VCaP (cell line): ENCODE measurements around the gene RNF150.

Experiments used
- H3K27ac ChIP-seq: fragments of 450-650 bp; 2 replicates; pipeline ENCODE4 v1.5.1; 2017
- TF ChIP-seq, protein P1 (sequence below): fragments of 450-650 bp; conservative IDR thresholded peaks from 2 replicates; pipeline ENCODE4 v1.5.1; 2017; ENCODE audit warnings: mild to moderate bottlenecking, moderate library complexity

Gene RNF150

DNA sequence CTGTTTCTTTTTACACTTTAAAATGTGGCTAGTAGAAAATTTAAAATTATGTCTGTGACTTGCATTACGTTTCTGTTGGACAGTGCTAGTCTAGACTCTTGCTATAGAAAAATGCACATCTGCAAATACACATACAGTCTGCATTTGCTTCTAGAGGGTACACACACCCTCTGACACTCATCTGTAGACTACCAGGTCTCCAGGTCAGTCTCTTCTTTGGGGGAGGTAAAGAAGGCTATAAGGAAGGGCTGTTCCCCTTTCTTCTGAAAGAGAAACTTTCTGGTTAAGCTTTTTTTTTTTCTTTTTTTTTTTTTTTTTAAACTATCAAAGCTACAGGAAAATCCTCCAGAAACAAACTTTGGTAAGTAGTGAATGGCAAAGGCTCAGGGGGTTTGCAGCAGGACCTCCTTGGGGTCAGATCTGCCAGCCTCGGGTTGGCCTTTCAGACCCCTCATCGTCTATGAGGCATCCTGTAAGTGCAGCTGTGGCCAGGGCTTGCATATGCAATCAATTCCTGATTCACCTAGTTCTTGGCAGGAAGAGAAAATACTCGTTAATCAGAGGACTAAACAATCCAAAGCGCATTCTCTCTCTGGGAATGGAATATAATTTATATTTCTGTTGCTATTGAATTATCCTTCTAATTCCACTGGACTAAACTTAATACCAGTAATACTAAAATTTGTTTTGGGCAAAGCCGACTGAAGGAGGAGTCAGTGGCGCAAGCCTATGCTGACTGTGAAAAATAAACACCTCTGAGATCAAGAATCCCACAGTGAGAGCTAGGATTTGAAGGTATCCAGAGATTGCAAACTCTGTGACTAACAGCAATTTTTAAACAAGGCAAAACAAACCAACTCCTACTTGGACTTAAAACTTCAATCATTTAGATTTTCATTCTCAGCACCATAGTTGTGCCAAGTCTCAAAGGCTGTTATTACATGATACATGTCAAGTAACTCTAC is 267.7 kb downstream of the RNF150 start:
- H3K27ac ChIP-seq = no peak overlapping the region
- TF ChIP-seq, protein P1, sequence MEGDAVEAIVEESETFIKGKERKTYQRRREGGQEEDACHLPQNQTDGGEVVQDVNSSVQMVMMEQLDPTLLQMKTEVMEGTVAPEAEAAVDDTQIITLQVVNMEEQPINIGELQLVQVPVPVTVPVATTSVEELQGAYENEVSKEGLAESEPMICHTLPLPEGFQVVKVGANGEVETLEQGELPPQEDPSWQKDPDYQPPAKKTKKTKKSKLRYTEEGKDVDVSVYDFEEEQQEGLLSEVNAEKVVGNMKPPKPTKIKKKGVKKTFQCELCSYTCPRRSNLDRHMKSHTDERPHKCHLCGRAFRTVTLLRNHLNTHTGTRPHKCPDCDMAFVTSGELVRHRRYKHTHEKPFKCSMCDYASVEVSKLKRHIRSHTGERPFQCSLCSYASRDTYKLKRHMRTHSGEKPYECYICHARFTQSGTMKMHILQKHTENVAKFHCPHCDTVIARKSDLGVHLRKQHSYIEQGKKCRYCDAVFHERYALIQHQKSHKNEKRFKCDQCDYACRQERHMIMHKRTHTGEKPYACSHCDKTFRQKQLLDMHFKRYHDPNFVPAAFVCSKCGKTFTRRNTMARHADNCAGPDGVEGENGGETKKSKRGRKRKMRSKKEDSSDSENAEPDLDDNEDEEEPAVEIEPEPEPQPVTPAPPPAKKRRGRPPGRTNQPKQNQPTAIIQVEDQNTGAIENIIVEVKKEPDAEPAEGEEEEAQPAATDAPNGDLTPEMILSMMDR = no peak

DNA sequence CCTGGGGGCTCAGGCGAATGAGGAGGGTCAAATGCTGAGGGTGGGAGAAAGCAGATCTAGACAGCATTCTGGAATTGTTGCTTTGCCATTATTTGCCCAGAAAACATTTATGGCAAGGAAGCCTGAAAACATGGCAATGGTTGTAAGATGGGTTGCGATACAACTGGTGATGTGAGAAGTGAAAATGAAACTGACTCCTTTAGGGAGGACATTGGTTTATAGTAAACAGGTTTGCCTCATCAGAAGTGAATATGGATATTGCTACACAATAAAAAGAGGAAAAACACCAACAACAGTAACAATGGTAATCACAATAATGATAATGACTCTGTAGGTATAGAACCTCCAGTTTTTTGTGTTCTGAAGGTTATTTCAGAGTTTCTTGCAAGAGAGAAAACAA is 270.1 kb downstream of the RNF150 start:
- no peak overlapping the region for H3K27ac ChIP-seq
- TF ChIP-seq, protein P1 = no peak

DNA sequence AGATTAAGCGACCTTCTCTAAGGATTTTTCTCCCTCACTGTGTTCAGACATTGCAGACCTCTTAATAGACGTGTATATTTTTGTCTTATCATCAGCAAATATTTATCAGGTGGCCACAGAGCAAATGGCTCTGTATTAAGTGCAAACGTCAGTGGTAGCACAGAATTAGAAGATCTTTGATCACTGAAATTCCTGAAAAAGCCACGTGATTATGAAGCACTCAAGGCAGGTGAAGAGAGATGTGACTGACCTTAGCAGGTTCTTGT is 271.2 kb downstream of the RNF150 start:
- H3K27ac ChIP-seq = no peak overlapping the region
- TF ChIP-seq, protein P1 = no peak

DNA sequence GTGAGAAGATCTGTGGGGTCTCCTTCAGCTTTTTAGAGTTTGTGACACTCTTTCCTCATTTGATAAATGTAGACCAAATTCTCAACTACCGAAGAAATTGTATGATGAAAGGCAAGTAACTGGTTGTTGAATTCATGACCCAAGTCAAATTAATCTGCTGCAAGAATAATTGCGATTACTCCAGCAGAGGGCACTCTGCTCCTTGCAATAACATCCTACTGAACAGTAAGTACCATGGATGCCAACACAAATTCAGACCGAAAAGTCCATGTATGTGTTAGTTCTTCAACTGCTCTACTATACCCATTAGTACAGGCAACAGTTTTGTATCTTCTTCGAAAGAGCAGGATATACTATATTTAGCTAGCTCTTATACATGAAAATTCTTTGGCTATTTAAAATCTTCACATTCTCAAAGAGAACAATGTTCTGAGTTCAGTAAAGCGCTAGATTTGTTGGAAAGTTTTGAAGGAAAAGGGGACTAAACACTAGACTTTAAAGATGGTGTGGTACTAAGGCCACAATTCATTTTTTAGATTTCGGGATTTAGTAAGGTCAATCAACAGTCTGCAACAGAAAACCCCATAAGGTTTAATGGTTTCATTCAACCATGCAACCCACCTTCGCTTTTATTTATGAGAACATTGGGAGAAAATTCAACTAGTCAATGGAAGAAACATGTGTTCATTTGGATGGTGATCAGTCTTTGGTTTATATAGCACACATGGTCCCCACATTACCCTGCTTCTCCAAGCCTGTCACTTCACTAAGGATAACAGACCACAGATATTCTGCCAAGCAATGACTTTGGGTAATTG is 271.7 kb downstream of the RNF150 start:
- no peak overlapping the region for H3K27ac ChIP-seq
- TF ChIP-seq, protein P1 = peak; percentile 86

DNA sequence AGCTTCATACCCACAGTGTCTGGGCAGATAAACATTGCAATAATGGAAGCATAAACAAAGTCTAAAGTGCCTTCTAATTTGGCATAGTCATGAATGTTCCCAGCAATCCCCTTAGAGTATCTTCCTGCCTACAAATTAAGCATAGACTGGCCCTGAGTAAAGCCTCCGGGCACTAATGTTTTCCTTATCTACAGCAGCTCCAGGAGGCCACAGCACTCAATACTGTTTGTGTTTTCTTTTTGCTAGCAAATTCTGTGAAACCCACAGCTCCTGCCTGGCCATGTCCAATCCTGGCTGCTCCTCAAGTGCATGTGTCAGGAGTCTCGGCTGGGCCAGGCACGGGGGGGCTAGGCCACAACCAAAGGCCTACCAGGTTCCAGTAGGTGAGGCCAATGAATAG is 274.4 kb downstream of the RNF150 start:
- H3K27ac ChIP-seq = no peak overlapping the region
- TF ChIP-seq, protein P1 = no peak

DNA sequence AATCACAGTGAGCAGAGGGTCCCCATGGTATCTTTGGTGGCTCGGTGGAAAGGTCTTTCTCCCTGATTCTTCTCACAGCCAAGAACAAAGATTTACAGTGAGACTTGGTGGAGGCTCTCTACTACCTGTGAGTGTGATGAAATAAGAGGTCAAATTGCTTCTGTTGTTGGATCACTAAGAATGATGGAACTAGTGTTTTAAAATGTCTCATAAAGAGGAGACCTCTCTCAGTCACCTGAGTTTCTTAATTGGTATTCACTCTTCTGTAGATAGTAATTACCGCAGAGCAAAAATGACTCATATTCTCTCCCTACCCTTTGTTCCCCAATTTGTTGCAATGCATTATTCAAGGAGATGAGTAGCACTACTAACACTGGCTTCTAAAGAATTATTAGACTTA is 276.2 kb downstream of the RNF150 start:
- H3K27ac ChIP-seq = no peak overlapping the region

DNA sequence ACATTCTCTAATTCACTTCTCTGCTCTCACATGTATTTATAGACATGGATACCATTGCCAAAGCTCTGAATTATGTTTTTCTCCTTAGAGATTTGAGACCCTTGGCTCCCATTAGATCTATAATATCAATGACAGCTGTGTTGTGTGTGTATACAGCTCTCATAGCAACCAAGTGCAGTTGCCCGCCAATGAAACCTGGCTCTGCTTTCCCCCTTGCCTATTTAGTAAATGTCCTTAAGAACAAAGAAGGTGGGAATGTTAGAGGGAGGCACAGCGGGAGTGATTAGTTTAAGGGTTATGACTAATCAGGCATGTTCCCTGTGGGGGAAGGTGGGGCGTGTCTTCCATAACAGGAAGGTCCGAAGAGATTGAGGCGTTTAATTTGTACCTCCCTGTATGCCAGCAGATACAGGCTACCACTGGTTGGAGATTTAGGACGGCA is 276.6 kb downstream of the RNF150 start:
- no peak overlapping the region for H3K27ac ChIP-seq
- TF ChIP-seq, protein P1 = no peak

More for the DNA sequence above, 276.2 kb downstream of the RNF150 start:
- TF ChIP-seq, protein P1 = no peak
